Prostate gland (tissue), 2 donors: ENCODE data around the gene ISOC2. TPM values are rescaled to one million over a fixed set of nuclear protein-coding genes. Genes with fewer than 3 reads are reported as not detected.
A peak's percentile ranks its signal among the peaks of the same experiment; 100 is the strongest.

Experiments used
- DNase-seq: peaks from one replicate; pipeline ENCODE4 v3.0.0-alpha.2; 2019; ENCODE audit warnings: low spot score
- H3K27ac ChIP-seq, 2 donors: fragments of 200-600 bp; sonication (generic); 2 replicates each; pipeline ENCODE4 v1.5.1; 2017 to 2019
- H3K27me3 ChIP-seq: fragments of 200-600 bp; sonication (generic); replicated peaks from 2 replicates; pipeline ENCODE4 v1.5.1; 2019; ENCODE audit not compliant: insufficient read depth
- H3K36me3 ChIP-seq, 2 donors: fragments of 200-600 bp; sonication (generic); 1 replicate in 1 of 2; 2 replicates in 1 of 2; pipeline versions ENCODE4 v1.5.1 to v1.8.1; 2017 to 2019
- H3K4me1 ChIP-seq: fragments of 200-600 bp; sonication (generic); replicated peaks from 2 replicates; pipeline ENCODE4 v1.5.1; 2019
- H3K4me3 ChIP-seq, 2 donors: fragments of 200-600 bp; sonication (generic); 2 replicates each; pipeline ENCODE4 v1.5.1; 2017 to 2019
- H3K9me3 ChIP-seq: fragments of 200-600 bp; sonication (generic); 2 replicates; pipeline ENCODE4 v1.5.1; 2017
- CTCF ChIP-seq, 4 experiments: fragments of 200-600 bp in 2 of 4; fragments of 450-650 bp in 2 of 4; sonication (generic) in 2 of 4; IDR thresholded peaks; 1 replicate in 3 of 4; 2 replicates in 1 of 4; pipeline ENCODE4 v1.5.1; 2016 to 2019; ENCODE audit warnings: antibody characterized with exemption in 4 of 4, mild to moderate bottlenecking in 2 of 4, moderate library complexity in 2 of 4
- POLR2A ChIP-seq: fragments of 450-650 bp; IDR thresholded peaks from one replicate; pipeline ENCODE4 v1.6.1; 2016; ENCODE audit warnings: antibody characterized with exemption, mild to moderate bottlenecking
- POLR2AphosphoS5 ChIP-seq: sonication (generic); formaldehyde crosslinking; IDR thresholded peaks from one replicate; pipeline ENCODE4 v1.6.1; 2017; ENCODE audit warnings: antibody characterized with exemption
- WGBS: methylation state at CpG from one replicate; pipeline ENCODE4 v1.1.5; 2018; 5-methylcytosine and 5-hydroxymethylcytosine counted together
- intact Hi-C: fragments of 100-400 bp; cut with DNase I; formaldehyde crosslinking; loops from one replicate; pipeline ENCODE4 v1.14.2; 2022
- total RNA-seq, 2 donors: library from RNA; depleted of rRNA; stranded (reverse); fragments of >200 nt; gene quantifications; one replicate each; pipeline ENCODE4 v1.1.0, GENCODE V29; 2016

Gene ISOC2
- total RNA-seq, 2 donors from 2014 or later = 85.1 to 117 TPM

DNA sequence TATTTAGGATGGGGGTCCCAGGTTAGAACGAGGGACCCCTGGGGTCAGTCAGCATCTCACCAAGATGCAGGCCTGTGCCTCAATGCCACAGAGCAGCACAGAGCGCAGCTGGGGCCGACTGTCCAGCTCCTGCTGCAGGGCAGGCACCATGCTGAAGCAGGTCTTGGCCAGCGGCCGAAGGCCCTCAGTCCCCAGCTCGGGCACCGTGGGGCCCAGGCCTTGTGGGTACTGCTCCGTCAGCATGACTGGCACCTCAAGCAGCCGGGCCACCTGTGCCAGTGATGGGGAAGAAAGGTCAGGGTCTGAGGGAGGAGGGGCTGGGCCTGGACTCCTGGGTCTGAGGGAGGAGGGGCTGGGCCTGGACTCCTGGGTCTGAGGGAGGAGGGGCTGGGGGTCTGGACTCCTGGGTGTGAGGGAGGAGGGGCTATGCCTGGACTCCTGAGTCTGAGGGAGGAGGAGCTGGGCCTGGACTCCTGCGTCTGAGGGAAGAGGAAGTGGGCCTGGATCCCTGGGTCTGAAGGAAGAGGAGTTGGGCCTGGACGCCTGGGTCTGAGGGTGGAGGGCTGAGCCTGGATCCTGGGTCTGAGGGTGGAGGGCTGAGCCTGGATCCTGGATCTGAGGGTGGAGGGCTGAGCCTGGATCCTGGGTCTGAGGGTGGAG lies 5.7 kb downstream of the ISOC2 start:
- Histone ChIP-seq H3K9me3 (no peaks in the 10 kb centered on the region), H3K27me3 (peaks cover 9% of the 10 kb centered on the region), H3K4me1 (peaks cover 13% of the 10 kb centered on the region), H3K4me3 (no peak overlapping the region), H3K36me3 (no peaks in the 10 kb centered on the region), H3K27ac (no peak overlapping the region)
- TF ChIP-seq CTCF (IDR thresholded peaks at IDR 0.05) (no peak), POLR2AphosphoS5 (no peak), POLR2A (no peak)
- 80% methylated on average over 9 of the region's 11 CpGs for WGBS
- no peak for DNase-seq
- intact Hi-C loops = no loop called here

GRCh38 chr19:55454787-55455243 lies 6.6 kb downstream of the ISOC2 start:
- H3K4me3 ChIP-seq = no peak overlapping the region
- TF ChIP-seq POLR2A = no peak
- peak in 2 of 4 experiments; percentile 30 to 43 for TF ChIP-seq CTCF (IDR thresholded peaks at IDR 0.05)
- intact Hi-C loops = no loop called here

DNA sequence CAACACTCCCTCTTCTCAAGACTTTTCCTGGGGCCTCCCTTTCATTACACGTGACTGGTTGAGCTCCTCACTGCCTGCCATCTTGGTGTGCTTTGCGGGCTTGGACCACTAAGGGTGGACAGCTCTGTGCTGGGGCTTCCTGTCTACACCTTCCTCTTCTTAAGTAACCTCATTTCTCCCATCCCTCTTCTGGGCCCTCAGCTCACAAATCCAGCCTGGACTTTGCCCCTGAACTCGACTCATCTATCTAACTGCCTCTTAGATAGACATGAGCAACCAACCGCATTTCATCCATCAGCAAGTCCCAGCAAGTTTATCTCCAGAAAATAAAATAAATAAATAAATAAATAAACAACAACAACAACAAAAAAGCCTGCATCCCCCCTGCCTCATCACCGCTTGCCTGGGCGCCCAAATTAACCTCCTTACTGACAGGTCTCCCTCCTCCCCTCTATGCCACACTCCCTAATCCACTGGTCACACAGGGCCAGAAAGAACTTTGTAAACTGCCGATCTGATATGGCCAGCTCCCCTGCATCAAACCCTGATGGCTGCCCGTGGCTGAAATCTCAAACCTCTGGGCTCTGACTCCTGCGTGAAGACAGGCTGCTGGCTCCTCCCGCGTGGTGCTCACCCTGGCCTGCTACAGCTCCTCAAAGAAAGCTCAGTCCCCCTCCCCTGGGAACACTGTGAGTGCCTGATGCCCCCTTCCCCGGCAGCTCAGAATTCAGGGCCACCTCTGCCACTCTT lies 7.8 kb downstream of the ISOC2 start:
- Histone ChIP-seq H3K27ac (no peak overlapping the region), H3K4me3 (no peak overlapping the region), H3K4me1 (peaks cover 13% of the 10 kb centered on the region), H3K27me3 (peaks cover 9% of the 10 kb centered on the region), H3K9me3 (no peaks in the 10 kb centered on the region), H3K36me3 (no peaks in the 10 kb centered on the region)
- TF ChIP-seq POLR2A = no peak
- TF ChIP-seq POLR2AphosphoS5 = no peak
- no peak for TF ChIP-seq CTCF (IDR thresholded peaks at IDR 0.05)
- 90% methylated on average over 12 of the region's 12 CpGs for WGBS
- intact Hi-C loops = no loop called here
- DNase-seq = no peak

More at GRCh38 chr19:55454787-55455243, 6.6 kb downstream of the ISOC2 start:
- WGBS = 69% methylated on average over 14 of the region's 14 CpGs
- peaks cover 9% of the 10 kb centered on the region for H3K27me3 ChIP-seq
- H3K36me3 ChIP-seq = no peaks in the 10 kb centered on the region
- H3K9me3 ChIP-seq = no peaks in the 10 kb centered on the region
- DNase-seq = no peak
- no peak overlapping the region for H3K27ac ChIP-seq
- H3K4me1 ChIP-seq = peaks cover 13% of the 10 kb centered on the region

GRCh38 chr19:55452749-55453346 lies 8.6 kb downstream of the ISOC2 start:
- DNase-seq = peak; percentile 16
- no peak for TF ChIP-seq POLR2A
- TF ChIP-seq POLR2AphosphoS5 = peak; percentile 8
- no peak for TF ChIP-seq CTCF (IDR thresholded peaks at IDR 0.05)
- Histone ChIP-seq H3K9me3 (no peaks in the 10 kb centered on the region), H3K27me3 (peaks cover 9% of the 10 kb centered on the region), H3K4me1 (peaks cover 13% of the 10 kb centered on the region), H3K27ac (no peak overlapping the region), H3K36me3 (no peaks in the 10 kb centered on the region), H3K4me3 (no peak overlapping the region)
- 11% methylated on average over 33 of the region's 34 CpGs for WGBS
- intact Hi-C loops = no loop called here
